Measurements from ENCODE around the gene FANCG.

DNA sequence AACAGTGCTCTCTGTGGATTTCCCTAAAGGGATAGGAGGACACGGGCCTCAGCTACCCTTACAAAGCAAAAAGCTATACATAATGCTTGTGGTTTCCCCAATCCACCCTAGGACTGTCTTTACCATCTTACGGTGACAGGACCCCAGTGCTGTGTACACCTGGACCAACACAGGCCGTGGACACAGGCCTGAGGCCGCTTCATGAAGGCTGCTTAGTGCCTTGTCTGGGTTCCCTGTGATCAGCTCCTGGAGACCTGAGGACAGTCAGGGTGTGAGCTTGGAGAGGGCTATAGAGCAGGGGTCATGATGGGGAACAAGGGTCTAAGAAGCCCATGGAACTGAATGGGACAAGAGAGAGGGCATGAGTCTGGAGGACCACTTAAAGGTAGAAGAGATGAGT is 2.9 kb downstream of the FANCG start:
- TF ChIP-seq, protein P1, sequence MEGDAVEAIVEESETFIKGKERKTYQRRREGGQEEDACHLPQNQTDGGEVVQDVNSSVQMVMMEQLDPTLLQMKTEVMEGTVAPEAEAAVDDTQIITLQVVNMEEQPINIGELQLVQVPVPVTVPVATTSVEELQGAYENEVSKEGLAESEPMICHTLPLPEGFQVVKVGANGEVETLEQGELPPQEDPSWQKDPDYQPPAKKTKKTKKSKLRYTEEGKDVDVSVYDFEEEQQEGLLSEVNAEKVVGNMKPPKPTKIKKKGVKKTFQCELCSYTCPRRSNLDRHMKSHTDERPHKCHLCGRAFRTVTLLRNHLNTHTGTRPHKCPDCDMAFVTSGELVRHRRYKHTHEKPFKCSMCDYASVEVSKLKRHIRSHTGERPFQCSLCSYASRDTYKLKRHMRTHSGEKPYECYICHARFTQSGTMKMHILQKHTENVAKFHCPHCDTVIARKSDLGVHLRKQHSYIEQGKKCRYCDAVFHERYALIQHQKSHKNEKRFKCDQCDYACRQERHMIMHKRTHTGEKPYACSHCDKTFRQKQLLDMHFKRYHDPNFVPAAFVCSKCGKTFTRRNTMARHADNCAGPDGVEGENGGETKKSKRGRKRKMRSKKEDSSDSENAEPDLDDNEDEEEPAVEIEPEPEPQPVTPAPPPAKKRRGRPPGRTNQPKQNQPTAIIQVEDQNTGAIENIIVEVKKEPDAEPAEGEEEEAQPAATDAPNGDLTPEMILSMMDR (IDR thresholded peaks at IDR 0.05 in 4 of 5, conservative IDR thresholded peaks at IDR 0.05 in 1 of 5), result no peak
- no peak for TF ChIP-seq POLR2A (IDR thresholded peaks at IDR 0.05)
